Measurements from ENCODE around the gene ANKS1A.

GRCh38 chr6:34953061-34954025, 64.3 kb downstream of the ANKS1A start:
- TF ChIP-seq CTCF (IDR thresholded peaks at IDR 0.05) (no peak), POLR2A (IDR thresholded peaks at IDR 0.05) (no peak)
